A549 (cell line): ENCODE measurements around the gene ZNF576. TPM values are rescaled to one million over a fixed set of nuclear protein-coding genes. Genes with fewer than 3 reads are reported as not detected.
A peak's percentile ranks its signal among the peaks of the same experiment; 100 is the strongest.

Experiments used
- ATAC-seq, 2 experiments: fragments of 200-7000 bp in 1 of 2; fragments of >200 bp in 1 of 2; cut with Nextera tagmentation in 1 of 2; cut with Tn5 transposase in 1 of 2; 3 replicates each; pipeline versions ENCODE4 v1.8.0 to v1.9.1; 2018 to 2020; ENCODE audit warnings: mild to moderate bottlenecking in 1 of 2, moderate library complexity in 1 of 2
- CTCF ChIA-PET: fragments of 300-600 bp; sonication (Branson Sonifier 250); formaldehyde crosslinking; extraction: SDS; loops from one replicate; lab custom pipeline; 2021; ENCODE audit warnings: antibody characterized with exemption, inconsistent platforms; lab: Yijun Ruan, JAX
- POLR2A ChIA-PET: fragments of 350-600 bp; formaldehyde crosslinking; extraction: SDS; loops from one replicate; lab custom pipeline; 2021; ENCODE audit warnings: antibody characterized with exemption, inconsistent platforms; lab: Yijun Ruan, JAX
- DNase-seq, 2 experiments: peaks; one replicate each; pipeline versions ENCODE4 v3.0.0 to v3.0.0-alpha.2; 2011 to 2016; ENCODE audit warnings: low read depth in 1 of 2, low spot score in 1 of 2
- FAIRE-seq: peaks from 2 replicates; lab custom pipeline; 2011; peaks lifted over from hg19 to GRCh38; lab: Jason Lieb, UNC
- H3K27ac ChIP-seq, 2 experiments: fragments of >200 bp; sonication (Bioruptor Twin); formaldehyde crosslinking; 3 replicates each; pipeline ENCODE4 v1.5.1; 2016 to 2017
- H3K4me1 ChIP-seq: fragments of >200 bp; sonication (Bioruptor Twin); formaldehyde crosslinking; 3 replicates; pipeline ENCODE4 v1.6.1; 2016
- H3K4me2 ChIP-seq: fragments of >200 bp; sonication (Bioruptor Twin); formaldehyde crosslinking; 3 replicates; pipeline ENCODE4 v1.6.1; 2016
- H3K4me3 ChIP-seq: fragments of >200 bp; sonication (Bioruptor Twin); formaldehyde crosslinking; 3 replicates; pipeline ENCODE4 v1.5.1; 2016
- H3K9me3 ChIP-seq: fragments of >200 bp; sonication (Bioruptor Twin); formaldehyde crosslinking; 3 replicates; pipeline ENCODE4 v1.6.1; 2016
- BCL3 ChIP-seq: fragments of >200 bp; sonication (Bioruptor Twin); formaldehyde crosslinking; IDR thresholded peaks from 3 replicates; pipeline ENCODE4 v1.6.1; 2016
- BHLHE40 ChIP-seq: IDR thresholded peaks from 2 replicates; pipeline ENCODE4 v1.6.1; 2012; ENCODE audit warnings: low read depth, low read length, inconsistent platforms
- CEBPB ChIP-seq, 2 experiments: fragments of >200 bp in 1 of 2; sonication (Bioruptor Twin) in 1 of 2; formaldehyde crosslinking in 1 of 2; IDR thresholded peaks; 2 replicates each; pipeline ENCODE4 v1.6.1; 2012 to 2016
- EHF ChIP-seq: fragments of 250-450 bp; sonication (Bioruptor Pico); IDR thresholded peaks from 2 replicates; pipeline ENCODE4 v1.5.0; 2020; ENCODE audit warnings: mild to moderate bottlenecking
- FOSB ChIP-seq: fragments of 250-450 bp; sonication (Bioruptor Pico); IDR thresholded peaks from 2 replicates; pipeline ENCODE4 v1.5.0; 2020; ENCODE audit warnings: mild to moderate bottlenecking, moderate library complexity
- FOSL2 ChIP-seq, 2 experiments: fragments of 450-650 bp in 1 of 2; fragments of >200 bp in 1 of 2; sonication (Bioruptor Twin) in 1 of 2; formaldehyde crosslinking; IDR thresholded peaks; 2 replicates each; pipeline versions ENCODE4 v1.5.0 to v1.6.1; 2016 to 2020; ENCODE audit warnings: mild to moderate bottlenecking in 1 of 2, moderate library complexity in 1 of 2
- FOXS1 ChIP-seq: fragments of 250-450 bp; sonication (Bioruptor Pico); IDR thresholded peaks from 2 replicates; pipeline ENCODE4 v1.5.0; 2020; ENCODE audit warnings: mild to moderate bottlenecking, moderate library complexity
- HDAC2 ChIP-seq: fragments of 200-600 bp; sonication (generic); IDR thresholded peaks from 2 replicates; pipeline ENCODE4 v1.6.1; 2016
- HES2 ChIP-seq: fragments of >200 bp; sonication (Bioruptor Twin); formaldehyde crosslinking; IDR thresholded peaks from 2 replicates; pipeline ENCODE4 v1.6.1; 2016
- JUN ChIP-seq, 2 experiments: fragments of >200 bp; sonication (Bioruptor Twin); formaldehyde crosslinking; IDR thresholded peaks; 2 replicates in 1 of 2; 3 replicates in 1 of 2; pipeline ENCODE4 v1.6.1; 2016 to 2017
- JUNB ChIP-seq: fragments of >200 bp; sonication (Bioruptor Twin); formaldehyde crosslinking; IDR thresholded peaks from 2 replicates; pipeline ENCODE4 v1.6.1; 2016
- MAFK ChIP-seq: fragments of 450-650 bp; IDR thresholded peaks from 2 replicates; pipeline ENCODE4 v1.6.1; 2014; ENCODE audit not compliant: partially characterized antibody
- MAX ChIP-seq: IDR thresholded peaks from 2 replicates; pipeline ENCODE4 v1.6.1; 2012
- NFE2L2 ChIP-seq: fragments of 150-350 bp; conservative IDR thresholded peaks from 2 replicates; pipeline ENCODE4 v1.6.1; 2014; ENCODE audit warnings: low read length
- PHF8 ChIP-seq: fragments of 200-600 bp; sonication (generic); IDR thresholded peaks from 2 replicates; pipeline ENCODE4 v1.6.1; 2016; ENCODE audit warnings: low read depth, mild to moderate bottlenecking, antibody characterized with exemption, moderate library complexity, borderline replicate concordance
- POLR2A ChIP-seq: IDR thresholded peaks from 2 replicates; pipeline ENCODE4 v1.6.1; 2012; ENCODE audit warnings: mild to moderate bottlenecking, low read length
- RCOR1 ChIP-seq: fragments of 150-350 bp; IDR thresholded peaks from 2 replicates; pipeline ENCODE4 v1.6.1; 2014; ENCODE audit warnings: antibody characterized with exemption, low read length, low read depth
- REST ChIP-seq: fragments of 200-600 bp; sonication (generic); IDR thresholded peaks from 2 replicates; pipeline ENCODE4 v1.6.1; 2016; ENCODE audit warnings: antibody characterized with exemption, mild to moderate bottlenecking, moderate library complexity
- RFX5 ChIP-seq: fragments of 450-650 bp; IDR thresholded peaks from 2 replicates; pipeline ENCODE4 v1.7.1; 2014; ENCODE audit warnings: antibody characterized with exemption, mild to moderate bottlenecking, moderate library complexity
- RNF2 ChIP-seq: fragments of 200-600 bp; sonication (generic); IDR thresholded peaks from 2 replicates; pipeline ENCODE4 v1.6.1; 2016; ENCODE audit warnings: low read depth, mild to moderate bottlenecking, antibody characterized with exemption, moderate library complexity, borderline replicate concordance
- SREBF2 ChIP-seq: fragments of 450-650 bp; IDR thresholded peaks from 2 replicates; pipeline ENCODE4 v1.6.1; 2014; ENCODE audit warnings: mild to moderate bottlenecking, moderate library complexity
- ZSCAN20 ChIP-seq: fragments of 250-450 bp; sonication (Bioruptor Pico); IDR thresholded peaks from 2 replicates; pipeline ENCODE4 v1.8.0; 2022; ENCODE audit warnings: mild to moderate bottlenecking, moderate library complexity
- WGBS: methylation state at CpG from one replicate; pipeline ENCODE4 v1.1.6; 2017; ENCODE audit errors: missing lambda C conversion rate; 5-methylcytosine and 5-hydroxymethylcytosine counted together
- polyA plus RNA-seq, 4 experiments: library from polyadenylated mRNA; depleted of rRNA in 3 of 4; stranded (reverse); fragments of >200 nt; fragmentation: RNase III in 1 of 4; extraction: RNeasy Plus Mini Kit Qiagen cat#74134 plus additional on column Dnase treatment in 1 of 4; gene quantifications; 2 replicates in 3 of 4; 3 replicates in 1 of 4; pipeline ENCODE4 v1.2.3, GENCODE V29; 2011 to 2017
- TF ChIP-seq, protein P1 (sequence below): fragments of 150-350 bp; IDR thresholded peaks from 2 replicates; pipeline ENCODE4 v1.6.1; 2014; ENCODE audit warnings: low read depth, mild to moderate bottlenecking, low read length
- TF ChIP-seq, protein P2 (sequence below): IDR thresholded peaks from 2 replicates; pipeline ENCODE4 v1.6.1; 2012; ENCODE audit warnings: low read depth, borderline replicate concordance

Gene ZNF576
- polyA plus RNA-seq, 2 of the 4 experiments (the other 2 are of a cell fraction): 10.6 to 16.5 TPM

DNA sequence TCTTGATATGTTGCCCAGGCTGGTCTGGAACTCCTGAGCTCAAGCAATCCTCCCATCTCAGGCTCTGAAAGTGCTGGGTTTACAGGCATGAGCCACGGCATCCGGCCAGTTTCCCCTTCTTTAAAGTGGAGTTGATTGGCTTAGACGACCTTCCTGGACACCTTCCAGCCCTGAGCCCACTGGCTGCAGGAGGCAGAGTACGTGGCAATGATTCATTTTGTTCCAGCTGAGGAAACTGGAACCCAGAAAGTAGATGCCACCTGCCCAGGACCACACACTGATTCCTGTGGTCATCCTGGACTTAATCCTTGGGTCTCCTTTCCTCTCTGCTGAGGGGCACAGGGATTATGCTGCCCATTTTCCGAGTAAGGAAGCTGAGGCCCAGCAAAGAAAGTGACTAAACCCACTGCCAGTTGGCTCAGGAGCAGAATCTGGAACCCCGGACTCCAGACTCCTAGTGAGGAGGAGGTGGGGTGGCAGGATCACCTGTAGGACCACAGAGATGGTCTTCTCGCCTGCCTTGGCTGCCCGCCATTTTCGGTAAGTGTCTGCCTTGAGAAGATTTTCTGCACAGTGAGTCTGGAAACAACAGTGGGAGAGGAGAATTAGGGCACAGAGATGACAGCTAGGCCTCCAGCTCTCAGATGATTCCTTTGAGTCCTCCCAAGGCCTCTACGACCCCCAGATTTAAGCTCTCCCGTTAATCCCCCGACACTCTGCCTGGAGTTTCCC, 21.8 kb upstream of the ZNF576 start:
- H3K4me1 ChIP-seq: peaks cover 11% of the 10 kb centered on the region
- H3K27ac ChIP-seq: peak overlapping the region; percentile 91
- ATAC-seq (no peak; a peak in 1 of 6 replicates), DNase-seq (no peak), FAIRE-seq (no peak)
- peak overlapping the region; percentile 84 for H3K4me3 ChIP-seq
- ChIA-PET CTCF (interaction anchor here (0.6 to 3.0 kb wide), 11 partner anchors 9 to 1140 kb away, joined by 3 to 24 read pairs (median 4); no protein-coding TSS in a partner anchor), POLR2A (interaction anchor here (1.2 to 2.4 kb wide), 4 partner anchors 10 to 42 kb away, joined by 3 to 17 read pairs (median 6); partner anchors contain the start of genes IRGQ, ZNF575 and ZNF576)
- TF ChIP-seq ZSCAN20 (CRISPR knock-in tag) (no peak), JUNB (no peak), HES2 (no peak), FOXS1 (CRISPR knock-in tag) (no peak), BHLHE40 (no peak), RCOR1 (no peak), CEBPB (IDR thresholded peaks at IDR 0.05) (no peak), RNF2 (no peak)
- TF ChIP-seq, protein P1, sequence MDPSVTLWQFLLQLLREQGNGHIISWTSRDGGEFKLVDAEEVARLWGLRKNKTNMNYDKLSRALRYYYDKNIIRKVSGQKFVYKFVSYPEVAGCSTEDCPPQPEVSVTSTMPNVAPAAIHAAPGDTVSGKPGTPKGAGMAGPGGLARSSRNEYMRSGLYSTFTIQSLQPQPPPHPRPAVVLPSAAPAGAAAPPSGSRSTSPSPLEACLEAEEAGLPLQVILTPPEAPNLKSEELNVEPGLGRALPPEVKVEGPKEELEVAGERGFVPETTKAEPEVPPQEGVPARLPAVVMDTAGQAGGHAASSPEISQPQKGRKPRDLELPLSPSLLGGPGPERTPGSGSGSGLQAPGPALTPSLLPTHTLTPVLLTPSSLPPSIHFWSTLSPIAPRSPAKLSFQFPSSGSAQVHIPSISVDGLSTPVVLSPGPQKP: no peak
- H3K9me3 ChIP-seq: no peaks in the 10 kb centered on the region
- WGBS: 29% methylated on average over 12 of the region's 12 CpGs
- peak overlapping the region; percentile 95 for H3K4me2 ChIP-seq

- WGBS: under 1% methylated on average over 50 of the region's 51 CpGs
- Histone ChIP-seq H3K4me1 (peaks cover 11% of the 10 kb centered on the region), H3K9me3 (no peaks in the 10 kb centered on the region), H3K27ac (peak within 1 kb of the TSS; percentile 91), H3K4me2 (peak within 1 kb of the TSS; percentile 95), H3K4me3 (peak within 1 kb of the TSS; percentile 84)
- peak; percentile 52 for TF ChIP-seq POLR2A
- TF ChIP-seq MAFK: no peak
- TF ChIP-seq PHF8: peak; percentile 63; the same call in 1 of the 2 replicates
- TF ChIP-seq, protein P2, sequence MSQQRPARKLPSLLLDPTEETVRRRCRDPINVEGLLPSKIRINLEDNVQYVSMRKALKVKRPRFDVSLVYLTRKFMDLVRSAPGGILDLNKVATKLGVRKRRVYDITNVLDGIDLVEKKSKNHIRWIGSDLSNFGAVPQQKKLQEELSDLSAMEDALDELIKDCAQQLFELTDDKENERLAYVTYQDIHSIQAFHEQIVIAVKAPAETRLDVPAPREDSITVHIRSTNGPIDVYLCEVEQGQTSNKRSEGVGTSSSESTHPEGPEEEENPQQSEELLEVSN: peak; percentile 65; the same call in 1 of the 2 replicates
- TF ChIP-seq NFE2L2: no peak
- TF ChIP-seq HDAC2: 0 out of 2 replicates have a peak, but pooled peaks have one; percentile 38
- no peak for TF ChIP-seq EHF (CRISPR knock-in tag)
- peak; percentile 97 for TF ChIP-seq RFX5
- 0 out of 2 replicates have a peak, but pooled peaks have one; percentile 35 for TF ChIP-seq MAX
- no peak for TF ChIP-seq FOSL2 (IDR thresholded peaks at IDR 0.05)
- TF ChIP-seq FOSL2 (CRISPR knock-in tag; IDR thresholded peaks at IDR 0.05): no peak
- TF ChIP-seq, protein P1: no peak
- no peak for TF ChIP-seq FOSB
- no peak; the same call in 2 of the 3 replicates for TF ChIP-seq BCL3
- no peak for TF ChIP-seq REST
- peak in 1 of 2 experiments; percentile 58; a peak in 3 of 5 replicates for TF ChIP-seq JUN (IDR thresholded peaks at IDR 0.05)
- no peak for TF ChIP-seq SREBF2
- ChIA-PET POLR2A (interaction anchor here (1.2 to 2.4 kb wide), 4 partner anchors 9 to 42 kb away, joined by 3 to 17 read pairs (median 6); partner anchors contain the start of genes IRGQ, ZNF575 and ZNF576), CTCF (interaction anchor here (0.6 to 3.0 kb wide), 10 partner anchors 10 to 1141 kb away, joined by 3 to 24 read pairs (median 4); no protein-coding TSS in a partner anchor)
- peak; percentile 99 to 100 for DNase-seq
- peak; percentile 99 for FAIRE-seq
- peak; percentile 98 to 99 for ATAC-seq
Measured at GRCh38 chr19:43575156-43575950, 21.0 kb upstream of the ZNF576 start, which contains the start of the genes PINLYP and XRCC1. TSS of gene PINLYP (plus strand) at chr19:43575801. CDS start at chr19:43577192, 1,391 bp downstream. TSS of gene XRCC1 (minus strand) at chr19:43575527. CDS start at chr19:43575458, 69 bp downstream.
